ENCODE measurements around the gene RBM23.

Gene RBM23

GRCh38 chr14:22932146-22932545 is 13.2 kb upstream of the RBM23 start:
- Histone ChIP-seq H3K4me2 (ENCODE audit: low read length) (no peak overlapping the region), H3K4me3 (ENCODE audit: low read depth, low read length, poor library complexity, severe bottlenecking) (no peak overlapping the region), H3F3A (ENCODE audit: insufficient read depth, low read length) (no peaks in the 10 kb centered on the region), H4K20me1 (ENCODE audit: insufficient read depth, low read length) (no peaks in the 10 kb centered on the region), H2AFZ (ENCODE audit: low read length) (no peak overlapping the region), H3K9me2 (ENCODE audit: low read depth, low read length) (no peaks in the 10 kb centered on the region), H3K36me3 (ENCODE audit: insufficient read depth, low read length) (peaks cover 4% of the 10 kb centered on the region; the same call in 1 of the 2 replicates), H3K9me3 (ENCODE audit: low read length) (no peaks in the 10 kb centered on the region), H3K9ac (ENCODE audit: low read length) (no peak overlapping the region), H3K27me3 (ENCODE audit: insufficient read depth, low read length) (no peaks in the 10 kb centered on the region), H3K27ac (ENCODE audit: low read depth, low read length, poor library complexity, severe bottlenecking) (no peak overlapping the region), H3K4me1 (ENCODE audit: insufficient read depth, low read length, severe bottlenecking) (peaks cover 22% of the 10 kb centered on the region), H3K79me2 (ENCODE audit: insufficient read depth, low read length) (peaks cover 12% of the 10 kb centered on the region)
- no peak for TF ChIP-seq EZH2 (IDR thresholded peaks at IDR 0.05; ENCODE audit: borderline replicate concordance, low read length)
- TF ChIP-seq, protein P1, sequence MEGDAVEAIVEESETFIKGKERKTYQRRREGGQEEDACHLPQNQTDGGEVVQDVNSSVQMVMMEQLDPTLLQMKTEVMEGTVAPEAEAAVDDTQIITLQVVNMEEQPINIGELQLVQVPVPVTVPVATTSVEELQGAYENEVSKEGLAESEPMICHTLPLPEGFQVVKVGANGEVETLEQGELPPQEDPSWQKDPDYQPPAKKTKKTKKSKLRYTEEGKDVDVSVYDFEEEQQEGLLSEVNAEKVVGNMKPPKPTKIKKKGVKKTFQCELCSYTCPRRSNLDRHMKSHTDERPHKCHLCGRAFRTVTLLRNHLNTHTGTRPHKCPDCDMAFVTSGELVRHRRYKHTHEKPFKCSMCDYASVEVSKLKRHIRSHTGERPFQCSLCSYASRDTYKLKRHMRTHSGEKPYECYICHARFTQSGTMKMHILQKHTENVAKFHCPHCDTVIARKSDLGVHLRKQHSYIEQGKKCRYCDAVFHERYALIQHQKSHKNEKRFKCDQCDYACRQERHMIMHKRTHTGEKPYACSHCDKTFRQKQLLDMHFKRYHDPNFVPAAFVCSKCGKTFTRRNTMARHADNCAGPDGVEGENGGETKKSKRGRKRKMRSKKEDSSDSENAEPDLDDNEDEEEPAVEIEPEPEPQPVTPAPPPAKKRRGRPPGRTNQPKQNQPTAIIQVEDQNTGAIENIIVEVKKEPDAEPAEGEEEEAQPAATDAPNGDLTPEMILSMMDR (IDR thresholded peaks at IDR 0.05; ENCODE audit: low read length): no peak

GRCh38 chr14:22929961-22930364 is 11.0 kb upstream of the RBM23 start:
- peaks cover 12% of the 10 kb centered on the region for H3K79me2 ChIP-seq (ENCODE audit: insufficient read depth, low read length)
- H3K4me3 ChIP-seq (ENCODE audit: low read depth, low read length, poor library complexity, severe bottlenecking): peak overlapping the region; percentile 97
- peak overlapping the region; percentile 66 for H3K27ac ChIP-seq (ENCODE audit: low read depth, low read length, poor library complexity, severe bottlenecking)
- peak overlapping the region; percentile 66 for H3K9ac ChIP-seq (ENCODE audit: low read length)
- peak overlapping the region; percentile 91 for H3K4me2 ChIP-seq (ENCODE audit: low read length)
- peak overlapping the region; percentile 68; the same call in 1 of the 2 replicates for H2AFZ ChIP-seq (ENCODE audit: low read length)
- H3K27me3 ChIP-seq (ENCODE audit: insufficient read depth, low read length): no peaks in the 10 kb centered on the region
- H3K4me1 ChIP-seq (ENCODE audit: insufficient read depth, low read length, severe bottlenecking): peaks cover 36% of the 10 kb centered on the region
- no peaks in the 10 kb centered on the region for H3K9me2 ChIP-seq (ENCODE audit: low read depth, low read length)
- TF ChIP-seq, protein P1 (IDR thresholded peaks at IDR 0.05; ENCODE audit: low read length): no peak
- TF ChIP-seq EZH2 (IDR thresholded peaks at IDR 0.05; ENCODE audit: borderline replicate concordance, low read length): no peak
- no peaks in the 10 kb centered on the region for H4K20me1 ChIP-seq (ENCODE audit: insufficient read depth, low read length)
- H3F3A ChIP-seq (ENCODE audit: insufficient read depth, low read length): no peaks in the 10 kb centered on the region
- H3K9me3 ChIP-seq (ENCODE audit: low read length): no peaks in the 10 kb centered on the region
- H3K36me3 ChIP-seq (ENCODE audit: insufficient read depth, low read length): peaks cover 22% of the 10 kb centered on the region

- H3K27ac ChIP-seq (ENCODE audit: low read depth, low read length, poor library complexity, severe bottlenecking): peak within 1 kb of the TSS; percentile 66
- H3K9me2 ChIP-seq (ENCODE audit: low read depth, low read length): no peaks in the 10 kb centered on the region
- peaks cover 36% of the 10 kb centered on the region for H3K4me1 ChIP-seq (ENCODE audit: insufficient read depth, low read length, severe bottlenecking)
- H3F3A ChIP-seq (ENCODE audit: insufficient read depth, low read length): no peaks in the 10 kb centered on the region
- H3K9ac ChIP-seq (ENCODE audit: low read length): peak within 1 kb of the TSS; percentile 96
- TF ChIP-seq, protein P1 (IDR thresholded peaks at IDR 0.05; ENCODE audit: low read length): no peak
- no peak for TF ChIP-seq EZH2 (IDR thresholded peaks at IDR 0.05; ENCODE audit: borderline replicate concordance, low read length)
- H3K36me3 ChIP-seq (ENCODE audit: insufficient read depth, low read length): peaks cover 28% of the 10 kb centered on the region
- H4K20me1 ChIP-seq (ENCODE audit: insufficient read depth, low read length): no peaks in the 10 kb centered on the region
- peaks cover 12% of the 10 kb centered on the region for H3K79me2 ChIP-seq (ENCODE audit: insufficient read depth, low read length)
- peak within 1 kb of the TSS; percentile 68; the same call in 1 of the 2 replicates for H2AFZ ChIP-seq (ENCODE audit: low read length)
- H3K4me3 ChIP-seq (ENCODE audit: low read depth, low read length, poor library complexity, severe bottlenecking): peak within 1 kb of the TSS; percentile 97
- peak within 1 kb of the TSS; percentile 91 for H3K4me2 ChIP-seq (ENCODE audit: low read length)
- no peaks in the 10 kb centered on the region for H3K9me3 ChIP-seq (ENCODE audit: low read length)
- H3K27me3 ChIP-seq (ENCODE audit: insufficient read depth, low read length): no peaks in the 10 kb centered on the region
Measured at GRCh38 chr14:22929104-22929960, 10.4 kb upstream of the RBM23 start, which contains the start of gene PRMT5. TSS of gene PRMT5 (minus strand) at chr14:22929376. CDS start at chr14:22929361, 15 bp downstream.
